ENCODE measurements around the gene IDNK.

- TF ChIP-seq EP300 (IDR thresholded peaks at IDR 0.05; ENCODE audit: borderline replicate concordance in 1 of 2, low read depth in 1 of 2, low read length in 1 of 2) (no peak), EZH2phosphoT487 (IDR thresholded peaks at IDR 0.05; ENCODE audit: borderline replicate concordance, low read depth) (no peak), RAD21 (IDR thresholded peaks at IDR 0.05; ENCODE audit: low read length) (no peak), POLR2AphosphoS5 (IDR thresholded peaks at IDR 0.05; ENCODE audit: low read depth, low read length) (no peak), ZBTB33 (IDR thresholded peaks at IDR 0.05; ENCODE audit: borderline replicate concordance, low read depth) (no peak), YY1 (IDR thresholded peaks at IDR 0.05; ENCODE audit: low read depth) (no peak), GATA2 (CRISPR knock-in tag; IDR thresholded peaks at IDR 0.05) (no peak), IRF3 (IDR thresholded peaks at IDR 0.05; ENCODE audit: low read depth, low read length) (no peak), SIN3A (IDR thresholded peaks at IDR 0.05; ENCODE audit: borderline replicate concordance, low read depth, low read length) (no peak), RCOR1 (IDR thresholded peaks at IDR 0.05; ENCODE audit: low read length) (no peak)
- TF ChIP-seq, protein P1, sequence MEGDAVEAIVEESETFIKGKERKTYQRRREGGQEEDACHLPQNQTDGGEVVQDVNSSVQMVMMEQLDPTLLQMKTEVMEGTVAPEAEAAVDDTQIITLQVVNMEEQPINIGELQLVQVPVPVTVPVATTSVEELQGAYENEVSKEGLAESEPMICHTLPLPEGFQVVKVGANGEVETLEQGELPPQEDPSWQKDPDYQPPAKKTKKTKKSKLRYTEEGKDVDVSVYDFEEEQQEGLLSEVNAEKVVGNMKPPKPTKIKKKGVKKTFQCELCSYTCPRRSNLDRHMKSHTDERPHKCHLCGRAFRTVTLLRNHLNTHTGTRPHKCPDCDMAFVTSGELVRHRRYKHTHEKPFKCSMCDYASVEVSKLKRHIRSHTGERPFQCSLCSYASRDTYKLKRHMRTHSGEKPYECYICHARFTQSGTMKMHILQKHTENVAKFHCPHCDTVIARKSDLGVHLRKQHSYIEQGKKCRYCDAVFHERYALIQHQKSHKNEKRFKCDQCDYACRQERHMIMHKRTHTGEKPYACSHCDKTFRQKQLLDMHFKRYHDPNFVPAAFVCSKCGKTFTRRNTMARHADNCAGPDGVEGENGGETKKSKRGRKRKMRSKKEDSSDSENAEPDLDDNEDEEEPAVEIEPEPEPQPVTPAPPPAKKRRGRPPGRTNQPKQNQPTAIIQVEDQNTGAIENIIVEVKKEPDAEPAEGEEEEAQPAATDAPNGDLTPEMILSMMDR (IDR thresholded peaks at IDR 0.05) = no peak
- TF ChIP-seq, protein P2, sequence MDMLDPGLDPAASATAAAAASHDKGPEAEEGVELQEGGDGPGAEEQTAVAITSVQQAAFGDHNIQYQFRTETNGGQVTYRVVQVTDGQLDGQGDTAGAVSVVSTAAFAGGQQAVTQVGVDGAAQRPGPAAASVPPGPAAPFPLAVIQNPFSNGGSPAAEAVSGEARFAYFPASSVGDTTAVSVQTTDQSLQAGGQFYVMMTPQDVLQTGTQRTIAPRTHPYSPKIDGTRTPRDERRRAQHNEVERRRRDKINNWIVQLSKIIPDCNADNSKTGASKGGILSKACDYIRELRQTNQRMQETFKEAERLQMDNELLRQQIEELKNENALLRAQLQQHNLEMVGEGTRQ (IDR thresholded peaks at IDR 0.05; ENCODE audit: borderline replicate concordance, low read depth, low read length) = no peak
- TF ChIP-seq, protein P3, sequence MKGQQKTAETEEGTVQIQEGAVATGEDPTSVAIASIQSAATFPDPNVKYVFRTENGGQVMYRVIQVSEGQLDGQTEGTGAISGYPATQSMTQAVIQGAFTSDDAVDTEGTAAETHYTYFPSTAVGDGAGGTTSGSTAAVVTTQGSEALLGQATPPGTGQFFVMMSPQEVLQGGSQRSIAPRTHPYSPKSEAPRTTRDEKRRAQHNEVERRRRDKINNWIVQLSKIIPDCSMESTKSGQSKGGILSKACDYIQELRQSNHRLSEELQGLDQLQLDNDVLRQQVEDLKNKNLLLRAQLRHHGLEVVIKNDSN (IDR thresholded peaks at IDR 0.05; ENCODE audit: borderline replicate concordance, low read depth) = no peak
Measured at GRCh38 chr9:83670381-83670780, 47.4 kb downstream of the IDNK start.

Data from SK-N-SH (cell line).